Measurements from ENCODE around the gene PTAFR.

The PTAFR gene, protein sequence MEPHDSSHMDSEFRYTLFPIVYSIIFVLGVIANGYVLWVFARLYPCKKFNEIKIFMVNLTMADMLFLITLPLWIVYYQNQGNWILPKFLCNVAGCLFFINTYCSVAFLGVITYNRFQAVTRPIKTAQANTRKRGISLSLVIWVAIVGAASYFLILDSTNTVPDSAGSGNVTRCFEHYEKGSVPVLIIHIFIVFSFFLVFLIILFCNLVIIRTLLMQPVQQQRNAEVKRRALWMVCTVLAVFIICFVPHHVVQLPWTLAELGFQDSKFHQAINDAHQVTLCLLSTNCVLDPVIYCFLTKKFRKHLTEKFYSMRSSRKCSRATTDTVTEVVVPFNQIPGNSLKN

DNA sequence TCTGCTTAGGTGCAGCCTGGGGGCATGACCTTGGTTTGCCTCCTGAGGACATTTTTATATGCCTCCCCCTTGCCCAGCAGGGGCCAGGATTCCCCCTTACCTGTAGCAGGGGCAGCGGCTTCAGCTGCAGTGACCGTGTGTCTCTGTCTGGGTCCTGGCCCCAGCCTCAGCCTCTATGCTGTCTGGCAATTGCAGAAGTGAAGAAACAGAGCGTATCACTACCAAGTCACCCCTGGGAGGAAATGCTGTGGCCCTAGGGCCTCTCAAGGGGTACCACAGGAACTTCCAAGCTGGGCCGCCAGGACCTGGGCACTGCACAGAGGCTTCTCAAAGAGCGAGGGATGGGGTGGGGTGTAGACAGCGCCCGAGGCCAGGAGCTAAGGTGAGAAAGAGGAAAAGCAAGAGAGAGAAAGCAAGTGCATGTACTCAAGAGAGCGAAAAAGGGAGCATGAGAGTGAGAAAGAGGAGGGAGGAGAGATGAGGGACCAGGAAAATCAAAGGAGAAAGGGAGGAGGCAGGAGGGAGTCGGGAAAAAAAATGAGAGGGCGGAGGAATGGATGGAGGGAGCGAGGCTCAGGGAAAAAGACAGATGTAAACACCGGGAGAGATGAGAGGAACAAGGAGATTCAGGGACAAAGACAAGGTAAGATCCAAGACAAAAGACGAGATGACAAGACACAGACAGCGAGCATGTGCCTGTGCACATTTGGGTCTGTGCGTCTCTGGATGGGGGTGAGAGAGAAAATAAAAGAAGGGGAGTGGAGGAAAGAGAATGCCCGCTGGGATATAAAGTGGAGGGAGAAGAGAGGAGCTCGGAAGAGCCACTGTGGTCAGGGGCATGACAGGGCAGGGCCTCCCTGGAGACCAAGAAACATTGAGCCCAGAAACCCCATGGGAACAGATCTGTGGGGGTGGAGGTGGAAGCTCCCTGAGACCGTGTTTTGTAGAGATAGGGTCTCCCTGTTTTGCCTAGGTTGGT is at the start of gene PTAFR:
TSS of gene PTAFR (minus strand) at position 199 of the 979 bp plus-strand sequence. CDS start 25,669 bp downstream, outside the sequence.
- no peak for DNase-seq

DNA sequence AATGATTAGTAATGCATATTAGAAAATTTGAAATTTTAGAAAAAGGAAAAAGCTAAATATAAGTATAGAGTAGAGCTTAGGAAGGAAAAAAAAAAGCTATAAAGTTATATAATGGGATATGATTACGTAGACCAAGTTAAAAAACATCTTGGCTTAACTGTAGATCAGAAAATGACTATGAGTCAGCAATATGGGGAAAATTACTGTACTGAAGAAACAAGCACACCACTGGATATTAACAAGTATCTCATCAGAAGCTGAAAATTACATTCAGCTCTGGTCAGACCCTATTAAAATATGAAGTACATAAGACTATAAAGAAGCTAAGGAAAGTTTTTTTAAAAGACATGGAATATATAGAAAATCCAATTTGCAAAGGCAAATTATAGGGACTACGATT is 36.8 kb upstream of the PTAFR start:
- no peak for DNase-seq

DNA sequence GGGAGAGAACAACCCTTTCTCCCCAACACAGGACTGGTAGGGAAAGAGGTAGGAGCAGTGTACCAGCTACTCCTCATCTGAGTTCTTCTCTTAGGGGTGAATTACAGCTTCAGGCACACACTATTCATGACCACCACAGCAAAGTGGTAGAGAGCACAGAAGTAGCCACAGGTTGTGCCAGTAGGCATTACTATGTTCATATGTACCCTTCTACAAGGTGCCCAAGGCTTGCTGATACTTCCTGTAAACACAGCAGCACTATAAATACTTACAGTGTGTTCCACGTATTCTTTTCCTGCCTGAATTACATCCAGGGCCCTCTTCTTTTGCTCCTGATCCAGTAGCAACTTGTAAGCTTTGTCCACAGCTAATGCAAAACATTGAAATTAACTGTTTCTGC is 33.2 kb upstream of the PTAFR start:
- DNase-seq: no peak

DNA sequence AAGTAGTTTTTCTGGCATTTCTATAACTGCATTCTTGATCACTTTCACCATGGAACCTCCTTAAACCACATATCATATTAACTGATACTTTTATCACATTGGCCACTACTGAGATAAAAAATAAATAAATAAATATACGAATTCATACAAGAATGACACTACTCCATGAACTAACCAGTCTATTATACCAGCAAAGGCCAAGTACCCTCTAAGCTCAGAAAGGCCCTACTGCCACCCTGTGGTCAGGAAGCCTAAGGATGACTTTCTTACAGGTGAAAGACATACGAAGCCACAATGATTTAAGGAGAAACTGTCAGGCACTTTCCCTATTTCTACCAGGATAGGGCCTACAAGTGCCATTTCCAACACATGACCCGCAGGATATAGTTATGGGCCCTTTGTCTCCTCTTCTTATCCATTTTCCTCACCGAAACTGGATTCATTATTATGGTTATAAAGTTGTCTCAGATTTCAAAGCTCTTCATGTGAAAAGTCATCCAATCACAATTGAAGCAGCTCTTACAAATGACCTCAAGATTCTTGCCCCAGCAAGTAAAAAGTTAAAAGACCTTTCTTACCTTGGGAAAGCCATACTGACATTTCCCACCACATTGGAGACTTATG is 32.4 kb upstream of the PTAFR start:
- DNase-seq: peak; percentile 25 to 47

DNA sequence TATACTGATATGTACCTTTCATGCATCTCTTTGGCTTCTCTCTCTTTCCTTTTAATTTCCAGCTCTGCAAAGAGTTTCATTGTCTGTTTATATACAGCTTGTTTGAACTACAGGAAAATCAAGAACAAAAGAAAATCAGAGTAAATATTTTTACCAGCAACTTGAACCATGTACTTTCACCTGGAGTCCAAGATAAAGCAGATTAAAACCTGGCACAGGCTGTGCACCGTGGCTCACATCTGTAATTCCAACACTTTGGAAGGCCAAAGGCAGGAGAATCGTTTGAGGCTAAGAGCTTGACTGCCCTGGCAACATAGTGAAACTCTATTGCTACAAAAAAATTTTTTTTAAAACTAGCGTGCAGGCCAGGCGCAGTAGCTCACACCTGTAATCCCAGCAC is 28.8 kb upstream of the PTAFR start:
- no peak for DNase-seq

DNA sequence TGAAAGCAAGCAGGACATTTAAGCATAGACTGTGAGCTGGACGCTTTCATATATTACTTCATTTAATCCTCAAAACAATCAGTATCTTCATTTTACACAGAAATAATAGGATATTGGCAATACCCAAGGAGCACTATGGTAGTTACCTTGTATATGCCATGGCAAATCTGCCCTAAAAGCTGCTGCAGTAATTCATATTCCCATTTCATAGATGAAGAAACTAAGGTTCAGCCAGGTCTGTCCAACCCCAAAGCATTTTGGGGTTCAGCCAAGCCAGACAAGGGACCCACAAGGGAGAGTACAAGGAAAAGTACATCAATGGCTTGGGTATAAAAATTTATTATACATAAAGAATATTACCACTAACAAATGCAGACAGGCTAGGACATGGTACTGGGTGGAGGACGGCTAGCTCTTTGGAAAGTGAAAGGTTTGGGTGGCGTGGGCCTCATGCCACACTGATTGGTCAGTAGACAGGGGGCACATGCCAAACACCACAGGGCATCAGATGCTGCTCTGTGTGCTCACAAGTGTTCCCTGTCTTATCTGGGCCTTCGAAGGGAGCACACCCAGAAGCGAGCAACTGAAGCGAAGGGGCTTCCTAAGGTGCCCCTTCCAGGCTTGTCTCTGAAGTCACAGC is 23.9 kb upstream of the PTAFR start:
- DNase-seq: no peak

DNA sequence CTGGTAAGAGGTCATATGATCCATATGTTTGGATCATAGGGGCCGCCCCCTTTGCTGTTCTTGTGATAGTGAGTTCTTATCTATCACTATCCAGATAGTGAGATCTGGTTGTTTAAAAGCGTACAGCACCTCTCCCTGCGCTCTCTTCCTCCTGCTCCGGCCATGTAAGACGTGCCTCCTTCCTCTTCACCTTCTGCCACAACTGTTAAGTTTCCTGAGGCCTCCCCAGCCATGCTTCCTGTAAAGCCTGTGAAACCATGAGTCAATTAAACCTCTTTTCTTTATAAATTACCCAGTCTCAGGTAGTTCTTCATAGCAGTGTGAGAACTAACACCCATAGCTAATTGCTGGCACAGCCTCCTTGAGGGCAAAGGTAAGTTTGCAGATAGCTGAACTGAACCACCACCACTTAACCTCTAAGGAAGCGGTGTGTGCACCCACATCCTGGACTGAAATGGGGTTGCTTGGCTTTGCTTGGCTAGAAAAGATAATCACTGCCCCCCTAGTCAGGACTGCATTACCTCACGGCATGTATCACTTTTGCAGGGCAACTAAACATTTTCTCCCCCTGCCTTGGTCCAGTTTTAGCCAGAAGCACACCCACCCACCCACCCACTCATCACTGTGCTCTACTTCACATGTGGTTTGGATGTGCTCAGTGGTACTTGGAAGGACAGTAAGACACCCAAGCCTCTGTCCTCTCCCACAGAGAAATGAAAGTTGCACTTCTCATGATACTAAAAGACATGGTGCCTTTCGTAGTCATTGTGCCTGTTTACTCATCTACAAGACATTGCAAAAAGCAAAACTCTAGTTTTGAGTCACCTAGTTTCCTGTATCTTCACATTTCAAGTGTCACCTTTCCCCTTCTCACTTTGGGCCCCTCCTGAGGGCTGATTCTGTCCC is 23.1 kb upstream of the PTAFR start:
- no peak for DNase-seq

DNA sequence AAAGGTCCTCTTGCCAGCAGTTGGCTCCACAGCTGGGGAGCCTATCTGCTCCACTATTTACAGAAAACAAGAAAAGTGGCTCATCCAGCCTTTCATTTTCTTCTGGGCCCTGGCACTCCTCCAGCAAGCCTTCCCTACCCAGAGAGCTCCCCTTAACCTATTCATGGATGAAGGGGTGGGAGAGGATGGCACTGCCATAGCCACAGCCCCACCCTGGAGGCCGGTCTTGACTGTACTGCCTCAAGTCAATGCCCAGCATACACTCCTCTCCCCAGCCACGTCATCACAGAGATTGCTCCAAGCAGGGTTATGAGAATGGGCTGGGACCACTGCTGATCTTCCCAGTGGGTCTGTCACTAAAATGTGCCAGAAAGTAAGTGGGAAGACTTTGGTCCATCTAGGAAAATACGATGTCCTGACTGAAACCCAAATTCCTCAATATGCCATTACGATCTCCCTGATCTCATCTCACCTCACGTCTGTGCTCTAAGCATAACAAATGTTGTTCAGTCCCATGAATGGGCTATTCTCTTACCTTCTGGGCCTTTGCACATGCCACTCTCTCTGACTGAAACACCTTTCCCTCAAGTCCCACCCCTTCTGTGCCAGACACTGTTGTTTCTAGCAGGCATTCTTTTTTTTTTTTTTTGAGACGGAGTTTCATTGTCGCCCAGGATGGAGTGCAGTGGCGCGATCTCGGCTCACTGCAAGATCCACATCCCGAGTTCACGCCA is 21.4 kb upstream of the PTAFR start:
- DNase-seq: no peak

DNA sequence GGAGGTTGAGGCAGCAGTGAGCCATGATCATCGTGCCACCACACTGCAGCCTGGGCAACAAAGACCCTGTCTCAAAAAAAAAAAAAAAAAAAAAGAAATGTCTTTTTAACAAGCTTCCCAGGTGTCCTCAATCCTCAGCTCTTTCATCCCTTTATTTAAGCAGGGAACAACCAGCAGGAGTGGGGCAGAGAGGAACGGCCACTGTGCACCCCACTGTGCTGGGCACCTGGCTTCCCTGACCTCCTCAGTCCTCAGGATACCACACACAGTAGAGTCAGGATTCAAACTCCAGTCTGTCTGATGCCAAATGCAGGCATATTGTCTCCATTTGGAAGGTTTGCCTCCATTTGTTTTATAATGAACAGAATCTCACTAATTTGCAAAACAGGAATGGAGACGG is 19.8 kb upstream of the PTAFR start:
- DNase-seq: no peak

DNA sequence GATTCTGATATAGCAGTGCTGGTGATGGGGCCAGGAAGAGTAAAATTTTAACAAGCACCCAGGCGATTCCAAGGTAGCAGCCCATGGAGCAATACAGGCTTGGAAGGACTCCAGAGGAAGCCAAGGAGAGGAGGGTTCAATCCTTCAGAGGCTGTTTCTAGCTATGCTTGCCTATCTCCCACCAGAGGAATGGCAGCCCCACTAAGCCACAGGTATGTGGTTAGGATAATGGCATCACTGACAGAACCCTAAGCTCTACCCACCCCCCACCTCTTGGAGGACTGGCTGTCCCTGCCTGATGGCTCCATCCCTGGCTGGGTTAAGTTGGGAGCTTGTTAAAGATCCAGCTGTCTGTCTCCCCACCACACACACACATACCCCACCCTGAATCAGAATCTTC is 19.3 kb upstream of the PTAFR start:
- DNase-seq: no peak

DNA sequence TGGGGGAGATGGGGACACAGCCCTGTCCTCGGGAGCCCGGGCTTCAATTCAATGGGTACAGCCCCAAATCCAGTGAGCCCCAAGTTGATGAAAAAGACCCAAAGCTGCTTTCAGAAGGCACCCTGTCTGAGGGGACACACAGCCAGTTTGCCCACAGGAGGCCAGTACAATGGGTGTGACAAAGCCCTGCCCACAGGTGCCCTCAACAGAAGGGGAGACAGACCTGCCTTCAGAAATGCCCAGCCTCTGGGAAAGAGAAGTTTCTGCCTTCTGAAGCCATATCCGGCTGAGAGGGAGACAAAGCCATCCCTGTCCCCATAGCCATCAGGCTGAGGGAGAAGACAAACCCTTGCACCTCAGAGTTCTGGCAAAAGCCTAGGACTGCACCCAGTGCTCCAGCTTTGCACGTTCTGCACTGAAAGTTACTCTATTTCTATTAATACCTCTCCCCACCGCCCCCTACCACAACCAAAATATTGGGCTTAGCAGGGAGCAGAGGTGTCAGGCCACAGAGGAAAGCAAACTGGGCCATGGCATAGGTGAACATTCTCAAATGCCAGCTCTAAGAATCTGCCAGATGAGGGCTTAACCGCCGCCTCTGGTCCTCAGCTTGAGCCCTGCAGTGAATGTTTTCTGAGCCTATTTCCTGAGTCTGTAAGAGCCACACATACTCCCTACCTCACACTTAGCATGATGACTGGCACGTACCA is 18.0 kb upstream of the PTAFR start:
- DNase-seq: no peak

DNA sequence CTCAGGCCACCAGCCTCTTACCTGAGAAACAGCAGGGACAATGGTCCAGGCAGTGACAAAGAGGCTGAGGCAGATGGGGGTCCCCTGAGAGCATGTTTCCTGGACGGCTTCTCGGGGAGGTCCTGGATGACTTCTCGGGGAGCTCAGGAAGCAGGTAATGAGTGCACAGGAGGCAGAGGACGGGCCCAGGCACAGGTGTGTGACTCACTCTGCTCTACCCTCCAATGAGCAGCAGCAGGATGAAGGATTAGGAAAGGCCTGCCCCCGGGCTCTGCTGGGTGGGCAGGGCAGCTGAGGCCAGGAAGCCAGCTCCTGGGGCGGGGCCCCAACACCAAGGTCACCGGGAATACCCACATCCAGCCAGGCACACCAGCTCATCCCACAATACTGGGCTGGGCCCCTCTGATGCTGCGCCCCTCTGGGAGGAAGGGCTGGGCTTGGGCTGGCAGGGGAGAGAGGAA is 17.2 kb upstream of the PTAFR start:
- DNase-seq: no peak

DNA sequence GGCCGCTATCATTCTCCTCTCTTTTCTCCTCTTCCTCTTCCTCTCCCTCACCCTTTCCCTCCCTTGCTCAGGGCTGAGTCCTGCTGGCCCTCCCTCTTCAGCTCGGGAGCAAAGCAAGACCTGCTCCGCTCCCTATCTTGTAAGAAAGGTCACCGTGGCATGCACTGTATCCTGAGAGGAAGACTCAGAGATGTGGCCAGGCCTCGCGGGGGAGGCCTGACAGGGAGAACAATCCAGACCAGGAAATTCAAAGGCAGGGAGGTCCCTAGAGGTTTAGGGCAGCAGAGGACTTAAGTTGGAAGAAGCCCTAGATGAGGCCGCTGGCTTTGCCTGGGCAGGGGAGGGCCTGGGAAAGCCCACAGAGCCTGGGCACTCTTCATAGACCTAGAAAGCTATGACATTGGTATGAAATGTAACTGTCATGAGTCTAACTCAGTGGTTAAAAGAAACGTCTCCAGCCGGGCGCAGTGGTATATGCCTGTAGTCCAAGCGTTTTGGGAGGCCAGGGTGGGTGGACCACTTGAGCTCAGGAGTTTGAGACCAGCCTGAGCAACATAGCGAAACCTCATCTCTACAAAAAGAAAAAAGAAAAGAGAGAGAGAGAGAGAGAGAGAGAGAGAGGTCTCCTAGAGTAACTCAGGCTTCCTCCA is 14.6 kb upstream of the PTAFR start:
- no peak for DNase-seq

DNA sequence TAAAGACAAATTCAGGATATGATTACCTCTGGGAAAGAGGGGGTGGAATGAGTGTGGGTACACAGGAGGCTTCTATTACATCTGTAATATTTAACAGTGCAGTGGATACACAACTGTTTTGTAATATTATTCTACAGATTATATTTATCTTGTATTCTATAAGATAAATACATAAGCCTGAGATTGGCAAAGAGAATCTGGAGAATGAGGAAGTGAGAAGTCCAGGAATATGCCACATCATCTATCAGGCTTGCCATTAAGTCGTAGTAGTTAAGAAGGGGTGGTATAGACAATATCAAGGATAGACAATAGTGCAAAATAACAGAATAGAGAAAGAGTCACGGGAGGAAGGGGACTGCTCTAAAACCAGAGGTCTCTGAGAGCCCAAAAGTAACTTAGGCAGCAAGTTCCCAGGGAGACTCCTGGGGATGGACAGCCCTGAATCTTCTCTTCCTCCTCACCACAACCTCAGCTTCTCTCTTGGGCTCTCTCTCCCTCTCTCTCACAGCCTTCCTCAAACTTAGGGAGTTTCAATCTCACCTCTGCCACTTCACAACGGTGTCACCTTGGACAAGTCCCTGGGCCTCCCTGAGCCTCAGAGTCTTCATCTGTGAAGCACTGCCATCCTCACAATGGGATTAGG is 14.0 kb upstream of the PTAFR start:
- no peak for DNase-seq

DNA sequence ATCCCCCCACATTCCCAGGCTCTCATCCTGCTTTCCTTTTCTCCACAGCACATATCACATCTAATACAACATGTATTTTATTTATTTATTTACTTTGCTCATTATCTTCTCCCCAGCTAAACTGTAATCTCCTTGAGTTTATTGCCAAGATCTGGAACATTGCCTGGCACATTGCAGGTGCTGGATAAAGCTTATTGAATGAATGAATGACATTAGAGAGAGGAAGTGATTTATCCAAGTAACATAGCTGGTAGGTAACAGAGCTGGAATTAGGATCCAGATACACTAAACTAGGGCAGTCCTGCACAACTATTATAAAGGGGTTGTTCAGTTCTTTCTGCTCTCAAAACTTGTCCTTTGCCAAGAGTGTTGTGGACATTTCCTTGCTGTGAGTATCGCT is 8.6 kb upstream of the PTAFR start:
- no peak for DNase-seq

DNA sequence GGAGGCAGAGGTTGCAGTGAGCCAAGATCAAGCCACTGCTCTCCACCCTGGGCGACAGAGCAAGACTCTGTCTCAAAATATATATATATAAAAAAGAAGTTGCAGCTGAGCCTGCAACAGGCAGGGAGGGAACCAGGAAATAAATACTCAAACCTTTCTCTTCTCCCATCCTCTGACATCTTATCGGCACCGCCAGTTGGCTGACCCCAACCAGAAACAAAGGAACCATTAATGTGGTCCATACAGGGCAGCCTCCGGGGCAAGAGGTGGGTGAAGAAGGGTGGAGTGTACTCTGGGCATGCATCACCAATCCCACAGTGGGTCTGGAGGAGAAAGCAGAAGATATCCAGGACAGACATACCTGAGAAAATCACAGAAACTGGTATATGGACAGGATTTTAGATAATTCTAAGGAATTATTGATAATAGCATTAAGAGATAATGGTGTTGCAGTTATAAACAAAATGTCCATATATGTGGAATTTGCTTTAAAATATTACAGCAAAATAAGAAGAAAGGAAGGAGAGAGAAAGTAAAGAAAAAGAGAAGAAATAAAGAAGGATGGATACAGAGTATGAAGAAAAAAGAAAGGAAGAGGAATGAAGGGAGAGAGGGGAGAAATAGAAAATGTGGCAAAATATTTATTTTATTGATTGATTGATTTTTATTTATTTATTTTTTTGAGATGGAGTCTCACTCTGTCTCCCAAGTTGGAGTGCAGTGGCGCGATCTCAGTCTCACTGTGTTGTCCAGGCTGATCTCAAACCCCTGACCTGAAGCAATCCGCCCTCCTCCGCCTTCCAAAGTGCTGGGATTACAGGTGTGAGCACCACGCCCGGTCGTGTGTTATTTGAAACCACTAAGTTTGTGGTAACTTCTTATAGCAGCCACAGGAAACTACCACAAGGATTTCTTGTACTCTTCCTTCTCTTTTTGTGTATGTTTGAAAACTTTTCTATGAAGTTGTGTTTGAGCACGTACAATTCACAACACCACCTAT is 4.1 kb upstream of the PTAFR start:
- DNase-seq: no peak

DNA sequence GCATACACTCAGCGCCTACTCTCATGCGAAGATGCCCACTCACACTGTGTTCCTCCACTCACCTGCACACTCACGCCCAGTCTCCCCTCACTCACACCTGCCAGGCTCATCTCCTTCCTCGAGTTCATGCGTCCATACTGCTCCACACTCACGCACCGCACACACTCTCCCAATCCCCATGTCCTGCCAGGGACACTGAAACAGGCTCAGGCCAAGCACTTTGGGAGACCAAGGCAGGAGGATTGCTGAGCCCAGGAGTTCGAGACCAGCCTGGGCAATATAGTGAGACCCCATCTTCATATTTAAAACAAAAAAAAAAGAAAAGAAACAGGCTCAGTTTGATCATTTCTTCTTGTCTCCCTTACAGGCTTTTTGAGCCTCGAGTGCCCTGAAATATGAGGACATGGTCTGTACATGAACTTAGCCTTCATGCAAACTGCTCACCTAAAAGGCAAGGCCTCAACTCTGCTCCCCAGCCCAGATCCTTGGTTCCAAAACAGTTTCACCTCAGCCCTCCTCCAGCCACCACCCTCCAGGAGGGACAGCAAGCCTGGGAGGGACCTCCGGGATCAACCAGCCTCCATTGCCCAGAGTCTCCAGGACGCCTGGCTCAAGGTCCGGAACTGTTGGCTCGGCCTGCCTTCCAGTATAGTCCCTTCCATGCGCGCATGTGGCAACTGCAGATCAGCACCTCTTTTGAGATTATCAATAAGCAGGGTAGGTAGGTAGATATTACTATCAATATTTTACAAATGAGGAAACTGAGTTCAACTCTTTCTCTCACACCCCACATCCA is 2.4 kb upstream of the PTAFR start:
- DNase-seq: no peak
